PC-3 (cell line): Measurements from ENCODE around the gene RPL19.

Experiments
- EZH2 ChIP-seq: fragments of 300-600 bp; sonication (generic); IDR thresholded peaks from one replicate; pipeline ENCODE4 v1.6.1; 2017; ENCODE audit warnings: antibody characterized with exemption, mild to moderate bottlenecking, low read length; ENCODE audit not compliant: unreplicated experiment
- TF ChIP-seq, protein P1 (sequence below): fragments of 300-600 bp; sonication (generic); conservative IDR thresholded peaks from 2 replicates; pipeline ENCODE4 v1.5.1; 2017; ENCODE audit warnings: antibody characterized with exemption, low read depth, mild to moderate bottlenecking, low read length

DNA sequence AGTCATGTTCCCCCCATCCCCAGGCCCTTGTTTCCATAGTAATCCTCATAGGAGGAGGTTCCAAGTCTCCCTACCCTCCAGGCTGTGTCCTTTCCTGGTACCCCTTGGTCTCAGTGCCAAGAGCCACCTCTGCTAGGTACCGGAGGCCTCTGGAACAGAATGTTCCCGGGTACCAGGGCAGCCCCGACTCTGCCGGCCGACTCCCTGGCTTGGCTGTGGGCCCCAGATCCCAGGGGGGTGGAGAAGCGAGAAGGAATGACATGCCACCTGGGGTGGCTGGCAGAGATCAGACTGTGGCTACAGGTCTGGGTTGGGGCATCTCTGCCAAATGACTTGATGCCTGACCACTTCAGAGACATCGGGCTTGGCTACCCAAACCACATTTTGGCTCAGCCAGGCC lies 22.1 kb downstream of the RPL19 start:
- no peak for TF ChIP-seq EZH2
- TF ChIP-seq, protein P1, sequence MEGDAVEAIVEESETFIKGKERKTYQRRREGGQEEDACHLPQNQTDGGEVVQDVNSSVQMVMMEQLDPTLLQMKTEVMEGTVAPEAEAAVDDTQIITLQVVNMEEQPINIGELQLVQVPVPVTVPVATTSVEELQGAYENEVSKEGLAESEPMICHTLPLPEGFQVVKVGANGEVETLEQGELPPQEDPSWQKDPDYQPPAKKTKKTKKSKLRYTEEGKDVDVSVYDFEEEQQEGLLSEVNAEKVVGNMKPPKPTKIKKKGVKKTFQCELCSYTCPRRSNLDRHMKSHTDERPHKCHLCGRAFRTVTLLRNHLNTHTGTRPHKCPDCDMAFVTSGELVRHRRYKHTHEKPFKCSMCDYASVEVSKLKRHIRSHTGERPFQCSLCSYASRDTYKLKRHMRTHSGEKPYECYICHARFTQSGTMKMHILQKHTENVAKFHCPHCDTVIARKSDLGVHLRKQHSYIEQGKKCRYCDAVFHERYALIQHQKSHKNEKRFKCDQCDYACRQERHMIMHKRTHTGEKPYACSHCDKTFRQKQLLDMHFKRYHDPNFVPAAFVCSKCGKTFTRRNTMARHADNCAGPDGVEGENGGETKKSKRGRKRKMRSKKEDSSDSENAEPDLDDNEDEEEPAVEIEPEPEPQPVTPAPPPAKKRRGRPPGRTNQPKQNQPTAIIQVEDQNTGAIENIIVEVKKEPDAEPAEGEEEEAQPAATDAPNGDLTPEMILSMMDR, result no peak
